Astrocyte (in vitro differentiated cells and primary cell): ENCODE results near the gene FRMPD2. TPM values are rescaled to one million over a fixed set of nuclear protein-coding genes. Genes with fewer than 3 reads are reported as not detected.

Experiments
- DNase-seq: peaks from one replicate; pipeline ENCODE4 v3.0.0-alpha.2; 2010; ENCODE audit warnings: low read depth
- FAIRE-seq: peaks from 2 replicates; lab custom pipeline; 2011; peaks lifted over from hg19 to GRCh38; lab: Jason Lieb, UNC
- H2AFZ ChIP-seq: 2 replicates; pipeline ENCODE4 v1.6.0; 2012; ENCODE audit warnings: low read depth, low read length, inconsistent platforms
- H3K27ac ChIP-seq: 2 replicates; pipeline ENCODE4 v1.5.1; 2011; ENCODE audit warnings: low read depth, low read length, inconsistent platforms
- H3K27me3 ChIP-seq: 2 replicates; pipeline ENCODE4 v1.6.0; 2011; ENCODE audit warnings: low read length, inconsistent platforms; ENCODE audit not compliant: insufficient read depth
- H3K36me3 ChIP-seq: 2 replicates; pipeline ENCODE4 v1.5.1; 2011; ENCODE audit warnings: low read length, inconsistent platforms; ENCODE audit not compliant: insufficient read depth
- H3K4me1 ChIP-seq: 2 replicates; pipeline ENCODE4 v1.5.1; 2011; ENCODE audit warnings: low read length, inconsistent platforms; ENCODE audit not compliant: insufficient read depth
- H3K4me2 ChIP-seq: 2 replicates; pipeline ENCODE4 v1.6.0; 2012; ENCODE audit warnings: low read length, inconsistent platforms
- H3K4me3 ChIP-seq: 2 replicates; pipeline ENCODE4 v1.5.1; 2011; ENCODE audit warnings: low read depth, mild to moderate bottlenecking, low read length, inconsistent platforms; ENCODE audit not compliant: insufficient read depth
- H3K79me2 ChIP-seq: 2 replicates; pipeline ENCODE4 v1.6.0; 2012; ENCODE audit warnings: mild to moderate bottlenecking, low read length, inconsistent platforms; ENCODE audit not compliant: insufficient read depth
- H3K9ac ChIP-seq: 2 replicates; pipeline ENCODE4 v1.6.0; 2012; ENCODE audit warnings: mild to moderate bottlenecking, low read length, inconsistent platforms
- H3K9me3 ChIP-seq: 2 replicates; pipeline ENCODE4 v1.5.1; 2012; ENCODE audit warnings: low read depth, mild to moderate bottlenecking, low read length, inconsistent platforms; ENCODE audit not compliant: insufficient read depth
- H4K20me1 ChIP-seq: 2 replicates; pipeline ENCODE4 v1.6.0; 2012; ENCODE audit warnings: low read length, inconsistent platforms; ENCODE audit not compliant: insufficient read depth
- H3K27ac Mint-ChIP-seq: one replicate; pipeline ENCODE4 v1.8.0; 2021; ENCODE audit warnings: mild to moderate bottlenecking, mixed read lengths; ENCODE audit not compliant: unreplicated experiment
- H3K27me3 Mint-ChIP-seq: one replicate; pipeline ENCODE4 v1.8.0; 2021; ENCODE audit warnings: low read depth, mixed read lengths; ENCODE audit not compliant: unreplicated experiment
- H3K36me3 Mint-ChIP-seq: one replicate; pipeline ENCODE4 v1.8.0; 2021; ENCODE audit warnings: low read depth, mixed read lengths; ENCODE audit not compliant: unreplicated experiment
- H3K4me1 Mint-ChIP-seq: one replicate; pipeline ENCODE4 v1.8.0; 2021; ENCODE audit warnings: low read depth, mixed read lengths; ENCODE audit not compliant: unreplicated experiment
- H3K4me3 Mint-ChIP-seq: one replicate; pipeline ENCODE4 v1.8.0; 2021; ENCODE audit warnings: mild to moderate bottlenecking, moderate library complexity, mixed read lengths; ENCODE audit not compliant: unreplicated experiment
- H3K9me3 Mint-ChIP-seq: one replicate; pipeline ENCODE4 v1.8.0; 2021; ENCODE audit warnings: mild to moderate bottlenecking, mixed read lengths; ENCODE audit not compliant: unreplicated experiment
- EZH2 ChIP-seq: IDR thresholded peaks from 2 replicates; pipeline ENCODE4 v1.6.1; 2012; ENCODE audit warnings: mild to moderate bottlenecking, low read length, inconsistent platforms; ENCODE audit not compliant: insufficient read depth
- total RNA-seq: library from RNA; stranded (reverse); gene quantifications from 2 replicates; pipeline ENCODE4 v1.2.1, GENCODE V29; 2021
- TF ChIP-seq, protein P1 (sequence below): IDR thresholded peaks from 2 replicates; pipeline ENCODE4 v1.5.1; 2011; ENCODE audit warnings: low read depth, mild to moderate bottlenecking, inconsistent platforms, low read length, moderate library complexity; ENCODE audit not compliant: insufficient read depth

The FRMPD2 gene
- total RNA-seq, 1 donor from 2014 or later, result 0.39 TPM

DNA sequence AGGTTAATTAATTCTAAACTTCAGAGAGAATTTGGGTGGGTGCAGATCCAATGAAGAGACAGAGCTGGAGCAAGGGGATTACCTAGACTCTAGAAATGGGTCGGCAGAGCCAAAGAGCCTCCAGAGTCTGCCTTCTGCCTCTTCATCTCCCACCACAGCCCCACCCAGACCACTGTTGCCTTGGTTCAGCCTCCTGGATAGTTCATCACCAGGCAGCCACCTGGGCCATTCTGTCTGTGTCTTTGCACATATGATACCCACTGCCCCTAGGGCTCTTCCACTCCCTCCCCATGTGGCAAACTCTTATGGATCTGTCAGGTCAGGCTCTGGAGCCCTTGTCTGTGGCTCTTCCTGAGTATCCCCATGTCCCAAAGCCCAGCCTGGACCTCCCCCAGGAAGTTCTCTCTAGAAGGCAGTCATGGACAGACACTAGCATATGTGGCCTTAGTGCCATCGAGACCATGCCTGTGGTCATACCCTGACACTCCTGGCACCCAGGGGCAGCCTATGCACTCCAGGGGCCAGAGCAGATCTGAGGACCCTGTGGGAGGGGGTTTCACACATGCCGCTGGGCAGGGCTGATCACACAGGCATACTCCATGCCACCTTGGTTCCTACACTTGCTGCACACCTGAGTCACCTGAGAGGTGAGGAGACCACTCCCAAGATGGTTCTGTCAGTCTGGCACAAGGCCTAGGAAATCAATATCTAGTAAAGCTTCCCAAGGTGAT lies 41.6 kb downstream of the FRMPD2 start:
- no peak for FAIRE-seq
- H3K36me3 ChIP-seq, result no peaks in the 10 kb centered on the region
- peaks cover 15% of the 10 kb centered on the region for H3K4me1 Mint-ChIP-seq

DNA sequence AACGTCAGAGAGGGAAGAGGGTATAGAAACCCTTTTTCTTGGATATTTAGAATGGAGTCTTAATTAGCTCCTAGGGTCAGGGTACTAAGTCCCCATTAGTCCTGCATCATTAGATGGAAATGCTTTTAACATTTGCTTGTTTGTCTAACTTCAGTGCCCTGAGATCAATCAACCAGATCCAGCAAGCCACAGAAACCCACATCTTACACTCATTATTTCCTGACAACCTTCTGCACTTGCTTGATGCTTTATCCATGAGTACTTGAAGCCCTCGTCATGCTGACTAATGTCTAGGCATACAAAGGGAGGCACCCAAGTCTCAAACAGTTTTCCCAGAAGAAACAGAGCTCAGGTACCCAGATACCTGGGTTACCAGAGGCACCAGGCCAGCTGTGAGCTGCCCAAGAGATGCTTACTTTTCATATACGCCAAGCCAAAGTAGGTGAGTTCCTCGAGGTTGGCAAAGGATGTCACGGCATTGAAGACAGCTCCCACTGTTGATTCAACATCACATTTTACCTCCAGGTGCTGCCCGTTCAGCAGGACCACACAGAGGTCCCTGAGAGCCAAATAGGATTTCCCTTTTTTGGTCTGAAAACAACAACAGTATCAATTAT lies 42.7 kb downstream of the FRMPD2 start:
- no peak overlapping the region for H3K27ac ChIP-seq
- Mint-ChIP-seq H3K36me3 (no peaks in the 10 kb centered on the region), H3K27me3 (no peaks in the 10 kb centered on the region), H3K9me3 (no peaks in the 10 kb centered on the region), H3K4me3 (no peak overlapping the region), H3K27ac (no peak overlapping the region), H3K4me1 (peaks cover 15% of the 10 kb centered on the region)
- H3K4me1 ChIP-seq, result no peaks in the 10 kb centered on the region
- no peaks in the 10 kb centered on the region for H3K36me3 ChIP-seq
- no peak for FAIRE-seq
- H3K79me2 ChIP-seq, result no peaks in the 10 kb centered on the region
- peaks cover 6% of the 10 kb centered on the region for H3K27me3 ChIP-seq
- H4K20me1 ChIP-seq, result no peaks in the 10 kb centered on the region
- no peaks in the 10 kb centered on the region for H3K9me3 ChIP-seq
- DNase-seq, result no peak
- no peak overlapping the region for H3K4me2 ChIP-seq
- H3K9ac ChIP-seq, result no peak overlapping the region
- no peak for TF ChIP-seq EZH2
- no peak overlapping the region for H3K4me3 ChIP-seq
- no peak overlapping the region for H2AFZ ChIP-seq

More for the DNA sequence above, 41.6 kb downstream of the FRMPD2 start:
- Histone ChIP-seq H3K9me3 (no peaks in the 10 kb centered on the region), H2AFZ (no peak overlapping the region), H4K20me1 (no peaks in the 10 kb centered on the region), H3K4me2 (no peak overlapping the region), H3K4me3 (no peak overlapping the region), H3K27ac (no peak overlapping the region), H3K27me3 (no peaks in the 10 kb centered on the region), H3K9ac (no peak overlapping the region), H3K4me1 (no peaks in the 10 kb centered on the region), H3K79me2 (no peaks in the 10 kb centered on the region)
- Mint-ChIP-seq H3K27me3 (no peaks in the 10 kb centered on the region), H3K9me3 (no peaks in the 10 kb centered on the region), H3K4me3 (no peak overlapping the region), H3K27ac (no peak overlapping the region), H3K36me3 (no peaks in the 10 kb centered on the region)
- TF ChIP-seq EZH2, result no peak
- TF ChIP-seq, protein P1, sequence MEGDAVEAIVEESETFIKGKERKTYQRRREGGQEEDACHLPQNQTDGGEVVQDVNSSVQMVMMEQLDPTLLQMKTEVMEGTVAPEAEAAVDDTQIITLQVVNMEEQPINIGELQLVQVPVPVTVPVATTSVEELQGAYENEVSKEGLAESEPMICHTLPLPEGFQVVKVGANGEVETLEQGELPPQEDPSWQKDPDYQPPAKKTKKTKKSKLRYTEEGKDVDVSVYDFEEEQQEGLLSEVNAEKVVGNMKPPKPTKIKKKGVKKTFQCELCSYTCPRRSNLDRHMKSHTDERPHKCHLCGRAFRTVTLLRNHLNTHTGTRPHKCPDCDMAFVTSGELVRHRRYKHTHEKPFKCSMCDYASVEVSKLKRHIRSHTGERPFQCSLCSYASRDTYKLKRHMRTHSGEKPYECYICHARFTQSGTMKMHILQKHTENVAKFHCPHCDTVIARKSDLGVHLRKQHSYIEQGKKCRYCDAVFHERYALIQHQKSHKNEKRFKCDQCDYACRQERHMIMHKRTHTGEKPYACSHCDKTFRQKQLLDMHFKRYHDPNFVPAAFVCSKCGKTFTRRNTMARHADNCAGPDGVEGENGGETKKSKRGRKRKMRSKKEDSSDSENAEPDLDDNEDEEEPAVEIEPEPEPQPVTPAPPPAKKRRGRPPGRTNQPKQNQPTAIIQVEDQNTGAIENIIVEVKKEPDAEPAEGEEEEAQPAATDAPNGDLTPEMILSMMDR, result no peak
- DNase-seq, result no peak

DNA sequence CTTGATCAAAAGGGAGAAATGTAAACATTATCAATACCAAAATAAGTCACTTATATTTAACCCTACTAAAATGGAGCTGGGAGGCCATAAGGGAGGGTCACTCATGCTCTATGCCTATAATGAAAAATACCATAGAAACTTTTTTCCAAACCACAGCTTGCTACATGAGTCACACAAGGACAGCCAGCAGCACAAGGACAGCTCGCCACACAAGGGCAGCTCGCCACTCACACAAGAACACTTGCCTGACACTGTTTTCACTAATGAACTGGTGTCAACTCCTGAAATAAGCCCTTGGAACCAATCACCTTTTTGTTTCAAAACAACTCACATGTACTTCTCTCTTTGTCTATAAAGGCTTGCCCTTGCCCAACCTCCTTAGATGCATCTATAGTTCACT lies 43.3 kb downstream of the FRMPD2 start:
- H3K4me1 Mint-ChIP-seq, result peaks cover 16% of the 10 kb centered on the region
- Histone ChIP-seq H3K27me3 (peaks cover 6% of the 10 kb centered on the region), H4K20me1 (no peaks in the 10 kb centered on the region), H3K27ac (no peak overlapping the region), H3K9ac (no peak overlapping the region), H3K36me3 (no peaks in the 10 kb centered on the region), H3K79me2 (no peaks in the 10 kb centered on the region), H3K4me2 (no peak overlapping the region), H3K4me1 (no peaks in the 10 kb centered on the region), H3K9me3 (no peaks in the 10 kb centered on the region), H2AFZ (no peak overlapping the region), H3K4me3 (no peak overlapping the region)
- TF ChIP-seq EZH2, result no peak
- TF ChIP-seq, protein P1, result no peak
- DNase-seq (no peak), FAIRE-seq (no peak)
- no peak overlapping the region for H3K27ac Mint-ChIP-seq
- H3K27me3 Mint-ChIP-seq, result no peaks in the 10 kb centered on the region
- no peaks in the 10 kb centered on the region for H3K36me3 Mint-ChIP-seq
- no peaks in the 10 kb centered on the region for H3K9me3 Mint-ChIP-seq
- H3K4me3 Mint-ChIP-seq, result no peak overlapping the region
